ENCODE data around the gene PAX6.

Gene PAX6

GRCh38 chr11:31815711-31816467 lies 4.8 kb upstream of the PAX6 start:
- intact Hi-C loops (cut with DNase I; ENCODE audit: low total_unique reads), result no loop called here
- Histone ChIP-seq H3K36me3 (no peaks in the 10 kb centered on the region), H3K9me3 (peaks cover 0 to 6% (median 0%) of the 10 kb centered on the region in 3 donors), H3K27me3 (peaks cover 7 to 100% of the 10 kb centered on the region in 2 donors), H3K4me1 (peaks cover 0 to 76% (median 73%) of the 10 kb centered on the region in 4 donors), H3K27ac (no peak overlapping the region), H3K4me3 (peak overlapping the region; percentile 13 to 44)
- TF ChIP-seq CTCF (IDR thresholded peaks at IDR 0.05), result no peak
- DNase-seq, result no peak

- Histone ChIP-seq H3K4me1 (peaks cover 8 to 92% (median 86%) of the 10 kb centered on the region in 4 donors), H3K9me3 (no peaks in the 10 kb centered on the region), H3K36me3 (no peaks in the 10 kb centered on the region), H3K27ac (no peak overlapping the region), H3K27me3 (peaks cover 7 to 100% of the 10 kb centered on the region in 2 donors), H3K4me3 (peak overlapping the region in 1 of 2 donors; percentile 54)
- intact Hi-C loops (cut with DNase I; ENCODE audit: low total_unique reads), result no loop called here
- no peak for TF ChIP-seq CTCF (IDR thresholded peaks at IDR 0.05)
- no peak for DNase-seq
Measured at GRCh38 chr11:31814176-31814868, 3.2 kb upstream of the PAX6 start.

GRCh38 chr11:31813391-31814175 lies 2.5 kb upstream of the PAX6 start:
- peaks cover 11 to 100% of the 10 kb centered on the region in 2 donors for H3K27me3 ChIP-seq
- H3K27ac ChIP-seq, result no peak overlapping the region
- H3K9me3 ChIP-seq, result no peaks in the 10 kb centered on the region
- H3K36me3 ChIP-seq, result no peaks in the 10 kb centered on the region
- no peak for DNase-seq
- H3K4me1 ChIP-seq, result peaks cover 8 to 98% (median 86%) of the 10 kb centered on the region in 4 donors
- peak overlapping the region; percentile 42 to 54 for H3K4me3 ChIP-seq
- no peak for TF ChIP-seq CTCF (IDR thresholded peaks at IDR 0.05)
- intact Hi-C loops (cut with DNase I; ENCODE audit: low total_unique reads), result no loop called here

GRCh38 chr11:31812383-31813381 lies 1.6 kb upstream of the PAX6 start:
- Histone ChIP-seq H3K27ac (no peak overlapping the region), H3K9me3 (no peaks in the 10 kb centered on the region), H3K4me3 (peak overlapping the region; percentile 42 to 54), H3K36me3 (no peaks in the 10 kb centered on the region), H3K27me3 (peaks cover 11 to 100% of the 10 kb centered on the region in 2 donors), H3K4me1 (peaks cover 8 to 90% (median 79%) of the 10 kb centered on the region in 4 donors)
- no peak for DNase-seq
- intact Hi-C loops (cut with DNase I; ENCODE audit: low total_unique reads), result no loop called here
- TF ChIP-seq CTCF (IDR thresholded peaks at IDR 0.05), result no peak
